Activated CD8-positive, alpha-beta T cell treated with anti-CD3 and anti-CD28 coated beads for 36 hours (primary cell): ENCODE data around the gene ABCA13. TPM values are rescaled to one million over a fixed set of nuclear protein-coding genes. Genes with fewer than 3 reads are reported as not detected.

Experiments
- ATAC-seq: fragments of 200-7000 bp; cut with Tn5 transposase; one replicate; pipeline ENCODE4 v1.10.0; 2021; ENCODE audit warnings: mild to moderate bottlenecking, moderate library complexity
- CTCF ChIA-PET: fragments of 350-600 bp; sonication (Branson Sonifier 250); formaldehyde crosslinking; loops from one replicate; lab custom pipeline; 2021; ENCODE audit warnings: antibody characterized with exemption; lab: Charles Lee
- POLR2A ChIA-PET: fragments of 350-600 bp; sonication (Branson Sonifier 250); formaldehyde crosslinking; loops from one replicate; lab custom pipeline; 2021; ENCODE audit warnings: antibody characterized with exemption; lab: Charles Lee
- DNase-seq: peaks from one replicate; pipeline ENCODE4 v3.0.0-alpha.2; 2020
- H3K27ac Mint-ChIP-seq: one replicate; pipeline ENCODE4 v1.8.0; 2021; ENCODE audit warnings: mild to moderate bottlenecking, mixed read lengths
- H3K27me3 Mint-ChIP-seq: one replicate; pipeline ENCODE4 v1.8.0; 2021; ENCODE audit warnings: mixed read lengths
- H3K36me3 Mint-ChIP-seq: one replicate; pipeline ENCODE4 v1.8.0; 2021; ENCODE audit warnings: low read depth, mixed read lengths
- H3K4me1 Mint-ChIP-seq: one replicate; pipeline ENCODE4 v1.8.0; 2021; ENCODE audit warnings: low read depth, mixed read lengths
- H3K4me3 Mint-ChIP-seq: one replicate; pipeline ENCODE4 v1.8.0; 2021; ENCODE audit warnings: mild to moderate bottlenecking, moderate library complexity, mixed read lengths
- H3K9me3 Mint-ChIP-seq: one replicate; pipeline ENCODE4 v1.8.0; 2021; ENCODE audit warnings: mixed read lengths
- intact Hi-C: fragments of 100-400 bp; cut with micrococcal nuclease; formaldehyde crosslinking; loops from one replicate; pipeline ENCODE4 v1.10.0; 2022
- total RNA-seq, 2 experiments: library from RNA; stranded (reverse); gene quantifications; one replicate each; pipeline ENCODE4 v1.2.3, GENCODE V29; 2021
- TF ChIP-seq, protein P1 (sequence below): fragments of 200-600 bp; IDR thresholded peaks from one replicate; pipeline ENCODE4 v1.8.0; 2022; ENCODE audit warnings: antibody characterized with exemption, mild to moderate bottlenecking

The ABCA13 gene
- total RNA-seq, 2 experiments from 2014 or later = not detected

DNA sequence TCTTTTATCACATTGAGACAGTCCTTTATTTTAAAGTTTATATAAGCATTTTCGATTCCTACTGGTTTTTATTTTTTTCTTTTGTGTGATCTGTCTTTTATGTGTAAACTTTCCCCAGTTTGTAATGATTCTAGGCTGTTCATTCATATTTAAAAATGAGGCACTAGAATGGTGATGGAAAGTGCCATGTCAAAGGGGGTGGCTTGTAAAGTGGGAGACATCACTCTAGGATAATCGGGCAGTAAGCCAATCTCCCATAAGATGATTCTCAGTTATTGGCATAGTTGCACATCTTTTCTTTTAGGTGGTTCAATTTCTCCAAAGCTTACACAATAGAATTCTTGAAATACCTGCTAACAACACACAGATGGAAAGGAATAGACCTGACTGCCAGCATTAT, 90.4 kb downstream of the ABCA13 start:
- POLR2A ChIA-PET = no interaction called here
- Mint-ChIP-seq H3K27me3 (peaks cover 4% of the 10 kb centered on the region), H3K36me3 (no peaks in the 10 kb centered on the region), H3K9me3 (no peaks in the 10 kb centered on the region), H3K4me3 (no peak overlapping the region), H3K27ac (no peak overlapping the region), H3K4me1 (no peaks in the 10 kb centered on the region)
- intact Hi-C loops = no loop called here
- no peak for DNase-seq
- TF ChIP-seq, protein P1, sequence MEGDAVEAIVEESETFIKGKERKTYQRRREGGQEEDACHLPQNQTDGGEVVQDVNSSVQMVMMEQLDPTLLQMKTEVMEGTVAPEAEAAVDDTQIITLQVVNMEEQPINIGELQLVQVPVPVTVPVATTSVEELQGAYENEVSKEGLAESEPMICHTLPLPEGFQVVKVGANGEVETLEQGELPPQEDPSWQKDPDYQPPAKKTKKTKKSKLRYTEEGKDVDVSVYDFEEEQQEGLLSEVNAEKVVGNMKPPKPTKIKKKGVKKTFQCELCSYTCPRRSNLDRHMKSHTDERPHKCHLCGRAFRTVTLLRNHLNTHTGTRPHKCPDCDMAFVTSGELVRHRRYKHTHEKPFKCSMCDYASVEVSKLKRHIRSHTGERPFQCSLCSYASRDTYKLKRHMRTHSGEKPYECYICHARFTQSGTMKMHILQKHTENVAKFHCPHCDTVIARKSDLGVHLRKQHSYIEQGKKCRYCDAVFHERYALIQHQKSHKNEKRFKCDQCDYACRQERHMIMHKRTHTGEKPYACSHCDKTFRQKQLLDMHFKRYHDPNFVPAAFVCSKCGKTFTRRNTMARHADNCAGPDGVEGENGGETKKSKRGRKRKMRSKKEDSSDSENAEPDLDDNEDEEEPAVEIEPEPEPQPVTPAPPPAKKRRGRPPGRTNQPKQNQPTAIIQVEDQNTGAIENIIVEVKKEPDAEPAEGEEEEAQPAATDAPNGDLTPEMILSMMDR = no peak
- CTCF ChIA-PET = no interaction called here
- ATAC-seq = no peak

DNA sequence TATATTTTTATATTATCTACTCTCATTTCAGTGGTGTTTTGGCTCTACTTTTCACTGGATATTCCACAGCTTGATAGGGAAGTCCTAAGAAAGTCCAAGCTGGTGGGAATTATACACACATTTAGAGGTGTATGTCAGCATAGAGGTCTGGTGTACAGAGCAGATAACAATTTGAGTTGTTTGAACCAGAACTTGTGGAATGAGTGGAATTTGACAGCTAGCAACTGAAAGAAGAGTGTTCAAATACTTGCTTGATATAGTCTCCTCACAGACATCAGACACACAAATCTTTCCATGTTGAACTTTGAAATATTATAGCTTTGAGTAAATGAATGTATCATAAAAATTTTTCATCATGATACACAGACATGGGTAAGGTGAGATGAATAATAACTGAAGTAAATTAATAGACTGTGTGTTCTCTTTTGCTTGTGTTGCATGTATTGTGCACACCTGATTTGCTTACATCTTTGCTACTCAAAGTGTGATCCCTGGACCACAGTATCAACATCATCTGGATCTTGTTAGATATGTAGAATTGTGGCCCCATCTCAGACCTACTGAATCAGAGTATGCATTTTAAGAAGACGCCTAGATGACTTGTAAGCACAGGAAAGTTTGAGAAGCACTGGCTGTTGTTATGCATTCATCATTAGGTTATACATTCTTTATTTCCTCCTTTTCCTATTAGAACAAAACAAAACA, 91.5 kb downstream of the ABCA13 start:
- ATAC-seq = no peak
- H3K4me3 Mint-ChIP-seq = no peak overlapping the region
- TF ChIP-seq, protein P1 = no peak
- H3K9me3 Mint-ChIP-seq = no peaks in the 10 kb centered on the region
- no peak overlapping the region for H3K27ac Mint-ChIP-seq
- ChIA-PET POLR2A (no interaction called here), CTCF (no interaction called here)
- intact Hi-C loops = no loop called here
- DNase-seq = no peak
- no peaks in the 10 kb centered on the region for H3K36me3 Mint-ChIP-seq
- peaks cover 3% of the 10 kb centered on the region for H3K27me3 Mint-ChIP-seq
- no peaks in the 10 kb centered on the region for H3K4me1 Mint-ChIP-seq

DNA sequence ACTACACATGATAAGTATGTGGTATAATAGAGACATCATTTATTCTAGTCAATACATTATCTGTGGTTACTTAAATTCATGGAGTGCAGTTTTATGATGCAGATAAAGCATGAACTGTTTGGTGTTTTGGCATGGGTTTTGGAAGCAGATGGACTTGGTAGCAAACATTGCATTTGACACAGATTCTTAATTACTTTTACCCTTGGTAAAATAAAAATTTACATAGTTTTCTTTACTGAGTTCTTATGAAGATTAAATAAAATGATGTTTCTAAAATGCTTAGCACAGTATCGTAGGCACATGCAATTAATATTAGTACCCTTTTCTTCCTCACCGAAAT, 92.0 kb downstream of the ABCA13 start:
- Mint-ChIP-seq H3K4me1 (no peaks in the 10 kb centered on the region), H3K9me3 (no peaks in the 10 kb centered on the region), H3K4me3 (no peak overlapping the region), H3K27ac (no peak overlapping the region), H3K27me3 (peaks cover 3% of the 10 kb centered on the region), H3K36me3 (no peaks in the 10 kb centered on the region)
- intact Hi-C loops = no loop called here
- ChIA-PET CTCF (no interaction called here), POLR2A (no interaction called here)
- ATAC-seq = no peak
- TF ChIP-seq, protein P1 = no peak
- DNase-seq = no peak

DNA sequence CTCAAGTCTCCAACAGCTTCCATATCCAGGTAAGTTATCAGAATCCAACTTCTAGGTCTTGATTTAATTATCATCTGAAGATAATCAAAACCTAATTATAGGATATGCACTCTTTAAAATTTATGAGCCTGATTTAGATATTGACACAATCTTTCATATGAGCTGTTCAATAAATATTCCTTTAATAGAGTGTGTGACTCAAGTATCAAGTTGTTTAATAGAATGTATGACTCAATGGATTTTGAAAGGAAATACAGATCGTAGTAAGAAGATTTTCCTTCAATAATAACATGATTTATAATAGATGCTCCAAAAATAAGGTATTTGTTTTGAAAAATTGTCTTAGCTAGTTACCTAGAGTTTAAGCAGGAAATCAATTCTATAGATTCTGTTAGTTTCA, 97.8 kb downstream of the ABCA13 start:
- H3K27me3 Mint-ChIP-seq = peaks cover 7% of the 10 kb centered on the region
- no peaks in the 10 kb centered on the region for H3K4me1 Mint-ChIP-seq
- H3K27ac Mint-ChIP-seq = no peak overlapping the region
- no peak for DNase-seq
- H3K4me3 Mint-ChIP-seq = no peak overlapping the region
- no peak for ATAC-seq
- intact Hi-C loops = no loop called here
- ChIA-PET CTCF (no interaction called here), POLR2A (no interaction called here)
- no peaks in the 10 kb centered on the region for H3K9me3 Mint-ChIP-seq
- TF ChIP-seq, protein P1 = no peak
- H3K36me3 Mint-ChIP-seq = no peaks in the 10 kb centered on the region

DNA sequence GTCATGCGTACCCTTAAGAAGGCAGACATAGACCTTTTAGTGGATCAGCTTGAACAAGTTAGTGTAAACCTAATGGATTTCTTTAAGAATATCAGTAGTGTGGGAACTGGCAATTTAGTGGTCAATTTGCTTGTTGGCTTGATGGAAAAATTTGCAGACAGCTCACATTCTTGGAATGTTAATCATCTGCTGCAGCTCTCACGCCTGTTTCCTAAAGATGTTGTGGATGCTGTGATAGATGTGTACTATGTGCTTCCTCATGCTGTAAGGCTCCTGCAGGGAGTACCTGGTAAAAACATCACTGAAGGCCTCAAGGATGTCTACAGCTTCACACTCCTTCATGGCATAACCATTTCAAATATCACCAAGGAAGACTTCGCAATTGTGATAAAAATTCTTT, 103.4 kb downstream of the ABCA13 start:
- H3K4me3 Mint-ChIP-seq = no peak overlapping the region
- no peaks in the 10 kb centered on the region for H3K4me1 Mint-ChIP-seq
- no peaks in the 10 kb centered on the region for H3K9me3 Mint-ChIP-seq
- ATAC-seq = no peak
- POLR2A ChIA-PET = no interaction called here
- intact Hi-C loops = no loop called here
- TF ChIP-seq, protein P1 = no peak
- CTCF ChIA-PET = interaction anchor here (1.1 kb wide), 1 partner anchor 23 kb away, joined by 3 read pairs; no protein-coding TSS in a partner anchor
- H3K27me3 Mint-ChIP-seq = peaks cover 2% of the 10 kb centered on the region
- DNase-seq = no peak
- no peak overlapping the region for H3K27ac Mint-ChIP-seq
- H3K36me3 Mint-ChIP-seq = no peaks in the 10 kb centered on the region
